ENCODE measurements around the gene TBC1D10B.
"Not testable (repeated sequence)": the region's sequence is repeated elsewhere in the genome, so short reads cannot be mapped to it uniquely, and the experiment has no call there.

The TBC1D10B gene

GRCh38 chr16:30356401-30357084, 13.8 kb downstream of the TBC1D10B start:
- no peak for DNase-seq (ENCODE audit: low read depth in 4 of 4, low spot score in 1 of 4)

- DNase-seq (ENCODE audit: low read depth in 4 of 4, low spot score in 1 of 4), result no peak
Observed at GRCh38 chr16:30355954-30356308, 14.4 kb downstream of the TBC1D10B start.

GRCh38 chr16:30355144-30355953, 14.9 kb downstream of the TBC1D10B start, which contains the start of gene CD2BP2:
Gene CD2BP2, minus strand, starts transcription at chr16:30355308. Its CDS starts 627 bp downstream, at chr16:30354681.
- peak; percentile 76 to 89 (median 81) for DNase-seq (ENCODE audit: low read depth in 4 of 4, low spot score in 1 of 4)

- DNase-seq (ENCODE audit: low read depth in 4 of 4, low spot score in 1 of 4), result no peak
Observed at GRCh38 chr16:30354423-30355143, 15.7 kb downstream of the TBC1D10B start.

GRCh38 chr16:30353438-30354129, 16.7 kb downstream of the TBC1D10B start:
- no peak for DNase-seq (ENCODE audit: low read depth in 4 of 4, low spot score in 1 of 4)

GRCh38 chr16:30352488-30353401, 17.5 kb downstream of the TBC1D10B start:
- no peak for DNase-seq (ENCODE audit: low read depth in 4 of 4, low spot score in 1 of 4)

GRCh38 chr16:30351586-30352419, 18.5 kb downstream of the TBC1D10B start:
- DNase-seq (ENCODE audit: low read depth in 4 of 4, low spot score in 1 of 4), result no peak

GRCh38 chr16:30351001-30351441, 19.3 kb downstream of the TBC1D10B start:
- DNase-seq (ENCODE audit: low read depth in 4 of 4, low spot score in 1 of 4), result no peak

- DNase-seq (ENCODE audit: low read depth in 4 of 4, low spot score in 1 of 4), result no peak
Observed at GRCh38 chr16:30350134-30350871, 20.0 kb downstream of the TBC1D10B start.

GRCh38 chr16:30349675-30350074, 20.6 kb downstream of the TBC1D10B start:
- no peak for DNase-seq (ENCODE audit: low read depth in 4 of 4, low spot score in 1 of 4)

GRCh38 chr16:30348929-30349328, 21.4 kb downstream of the TBC1D10B start:
- no peak for DNase-seq (ENCODE audit: low read depth in 4 of 4, low spot score in 1 of 4)

- no peak for DNase-seq (ENCODE audit: low read depth in 4 of 4, low spot score in 1 of 4)
Observed at GRCh38 chr16:30348113-30348512, 22.2 kb downstream of the TBC1D10B start.

- no peak for DNase-seq (ENCODE audit: low read depth in 4 of 4, low spot score in 1 of 4)
Observed at GRCh38 chr16:30346286-30346685, 24.0 kb downstream of the TBC1D10B start.

- not testable (repeated sequence) for DNase-seq (ENCODE audit: low read depth in 4 of 4, low spot score in 1 of 4)
Observed at GRCh38 chr16:30343491-30343820, 26.8 kb downstream of the TBC1D10B start.

GRCh38 chr16:30342751-30343490, 27.4 kb downstream of the TBC1D10B start:
- no peak for DNase-seq (ENCODE audit: low read depth in 4 of 4, low spot score in 1 of 4)

- not testable (repeated sequence) for DNase-seq (ENCODE audit: low read depth in 4 of 4, low spot score in 1 of 4)
Observed at GRCh38 chr16:30341971-30342370, 28.3 kb downstream of the TBC1D10B start.

GRCh38 chr16:30340621-30341020, 29.7 kb downstream of the TBC1D10B start:
- DNase-seq (ENCODE audit: low read depth in 4 of 4, low spot score in 1 of 4), result no peak

- not testable (repeated sequence) for DNase-seq (ENCODE audit: low read depth in 4 of 4, low spot score in 1 of 4)
Observed at GRCh38 chr16:30338715-30339114, 31.6 kb downstream of the TBC1D10B start.
